HepG2 (cell line): Measurements from ENCODE around the gene DNPH1. TPM values are rescaled to one million over a fixed set of nuclear protein-coding genes. Genes with fewer than 3 reads are reported as not detected.
A peak's percentile ranks its signal among the peaks of the same experiment; 100 is the strongest.

ENCODE experiments used
- ATAC-seq: fragments of 200-7000 bp; cut with Tn5 transposase; 3 replicates; pipeline ENCODE4 v1.9.1; 2020; ENCODE audit warnings: mild to moderate bottlenecking, moderate library complexity
- BruUV-seq: library from RNA; stranded (reverse); fragments of 400-500 nt; replicated peaks from 2 replicates; lab custom pipeline; 2021; lab: Mats Ljungman, UMichigan
- CTCF ChIA-PET: fragments of 300-600 bp; formaldehyde crosslinking; extraction: SDS; loops from one replicate; lab custom pipeline; 2021; ENCODE audit warnings: low total read pairs, inconsistent platforms, low intra/inter-chr PET ratio; lab: Yijun Ruan, JAX
- POLR2A ChIA-PET: fragments of 350-600 bp; sonication (Branson Sonifier 250); formaldehyde crosslinking; loops from one replicate; lab custom pipeline; 2020; ENCODE audit warnings: antibody characterized with exemption, inconsistent platforms; lab: Yijun Ruan, JAX
- DNase-seq: peaks from one replicate; pipeline ENCODE4 v3.0.0-alpha.2; 2015; ENCODE audit warnings: low spot score
- FAIRE-seq: peaks from 3 replicates; lab custom pipeline; 2011; peaks lifted over from hg19 to GRCh38; lab: Jason Lieb, UNC
- H2AFZ ChIP-seq: one replicate; pipeline ENCODE4 v1.6.1; 2011; ENCODE audit warnings: low read length, inconsistent platforms
- H3K27ac ChIP-seq: fragments of 300-600 bp; 3 replicates; pipeline ENCODE4 v1.8.0; 2011; ENCODE audit warnings: mixed run types, mild to moderate bottlenecking, mixed read lengths, low read length, inconsistent platforms; ENCODE audit not compliant: insufficient read depth; ENCODE audit errors: extremely low read length
- H3K27me3 ChIP-seq, 2 experiments: fragments of 200-600 bp in 1 of 2; 2 replicates in 1 of 2; 3 replicates in 1 of 2; pipeline versions ENCODE4 v1.6.0 to v1.8.0; 2011; ENCODE audit warnings: low read length in 2 of 2, mild to moderate bottlenecking in 2 of 2, moderate library complexity in 2 of 2, inconsistent platforms in 1 of 2; ENCODE audit not compliant: insufficient read depth in 2 of 2, control insufficient read depth in 1 of 2
- H3K36me3 ChIP-seq, 2 experiments: fragments of 200-600 bp in 1 of 2; replicated peaks in 1 of 2; 2 replicates in 1 of 2; 3 replicates in 1 of 2; pipeline versions ENCODE4 v1.5.1 to v1.8.0; 2011; ENCODE audit warnings: low read length in 2 of 2, inconsistent platforms in 1 of 2; ENCODE audit not compliant: insufficient read depth in 2 of 2, control insufficient read depth in 1 of 2
- H3K4me1 ChIP-seq: 2 replicates; pipeline ENCODE4 v1.5.1; 2012; ENCODE audit warnings: low read length, inconsistent platforms; ENCODE audit not compliant: insufficient read depth
- H3K4me2 ChIP-seq: 2 replicates; pipeline ENCODE4 v1.6.0; 2011; ENCODE audit warnings: low read depth, low read length, inconsistent platforms
- H3K4me3 ChIP-seq, 3 experiments: fragments of 200-600 bp in 1 of 3; sonication (generic), shearing (Covaris generic) in 1 of 3; replicated peaks in 1 of 3; 2 replicates each; pipeline ENCODE4 v1.5.1; 2011 to 2016; ENCODE audit warnings: low read length in 3 of 3, inconsistent platforms in 2 of 3, low read depth in 2 of 3, mild to moderate bottlenecking in 2 of 3, control low read depth in 1 of 3, mixed read lengths in 1 of 3; ENCODE audit not compliant: insufficient read depth in 1 of 3
- H3K79me2 ChIP-seq: one replicate; pipeline ENCODE4 v1.6.1; 2011; ENCODE audit warnings: low read length, inconsistent platforms; ENCODE audit not compliant: insufficient read depth
- H3K9ac ChIP-seq: 2 replicates; pipeline ENCODE4 v1.6.0; 2011; ENCODE audit warnings: mild to moderate bottlenecking, low read depth, low read length, inconsistent platforms; ENCODE audit not compliant: insufficient read depth
- H3K9me3 ChIP-seq: 2 replicates; pipeline ENCODE4 v1.5.1; 2012; ENCODE audit warnings: mild to moderate bottlenecking, low read length
- H4K20me1 ChIP-seq: 2 replicates; pipeline ENCODE4 v1.6.0; 2011; ENCODE audit warnings: inconsistent platforms, mild to moderate bottlenecking, low read length, moderate library complexity; ENCODE audit not compliant: insufficient read depth
- MXD4 ChIP-seq: IDR thresholded peaks from 2 replicates; pipeline ENCODE4 v1.6.1; 2016; ENCODE audit warnings: mild to moderate bottlenecking, missing biosample characterization, missing genetic modification reagents
- STAG1 ChIP-seq: sonication (generic); formaldehyde crosslinking; IDR thresholded peaks from 2 replicates; pipeline ENCODE4 v1.4.0; 2020; ENCODE audit warnings: missing genetic modification reagents
- ZBTB38 ChIP-seq: sonication (generic); formaldehyde crosslinking; IDR thresholded peaks from 2 replicates; pipeline ENCODE4 v1.5.1; 2020; ENCODE audit warnings: mild to moderate bottlenecking, missing genetic modification reagents
- WGBS: methylation state at CpG from one replicate; pipeline ENCODE4 v1.1.6; 2017; ENCODE audit warnings: low lambda C conversion rate; 5-methylcytosine and 5-hydroxymethylcytosine counted together
- in situ Hi-C: cut with HindIII; loops from 2 replicates; pipeline ENCODE4 v1.10.0; 2017; ENCODE audit warnings: low pct_unique_long_range_greater_than_20kb; ENCODE audit not compliant: extremely low pct_ligation_motif_present
- intact Hi-C: fragments of 100-400 bp; cut with micrococcal nuclease; formaldehyde crosslinking; loops from one replicate; pipeline ENCODE4 v1.10.0; 2022; ENCODE audit not compliant: unreplicated experiment
- polyA plus RNA-seq, 8 experiments: library from polyadenylated mRNA; depleted of rRNA in 3 of 8; stranded (reverse) in 7 of 8; unstranded in 1 of 8; fragments of >200 nt; fragmentation: Illumina TruSeq in 4 of 8; extraction: Trizol in 4 of 8; gene quantifications; 2 replicates each; pipeline versions ENCODE4 v1.2.1 to v1.2.3, GENCODE V29; 2011 to 2016; ENCODE audit warnings: low read depth in 4 of 8, missing spikeins in 1 of 8, mixed read lengths in 1 of 8; ENCODE audit not compliant: insufficient read depth in 1 of 8
- total RNA-seq, 5 experiments: library from RNA; depleted of rRNA; stranded (reverse); fragments of >200 nt; fragmentation: Illumina TruSeq; extraction: Trizol; gene quantifications; 2 replicates each; pipeline ENCODE4 v1.2.3, GENCODE V29; 2016; ENCODE audit warnings: low read depth in 1 of 5
- TF ChIP-seq, protein P1 (sequence below): sonication (generic); formaldehyde crosslinking; IDR thresholded peaks from 2 replicates; pipeline ENCODE4 v1.5.0; 2020; ENCODE audit warnings: mild to moderate bottlenecking, missing genetic modification reagents, moderate library complexity
- TF ChIP-seq, protein P2 (sequence below): sonication (generic); formaldehyde crosslinking; IDR thresholded peaks from 2 replicates; pipeline ENCODE4 v1.9.0; 2021; ENCODE audit warnings: mild to moderate bottlenecking, missing genetic modification reagents
- TF ChIP-seq, protein P3 (sequence below): sonication (generic); formaldehyde crosslinking; IDR thresholded peaks from 2 replicates; pipeline ENCODE4 v1.4.0; 2020; ENCODE audit warnings: mild to moderate bottlenecking, missing genetic modification reagents
- TF ChIP-seq, protein P4 (sequence below): sonication (generic); formaldehyde crosslinking; IDR thresholded peaks from 2 replicates; pipeline ENCODE4 v1.8.0; 2022; ENCODE audit warnings: mild to moderate bottlenecking, missing genetic modification reagents; ENCODE audit not compliant: insufficient replicate concordance

Gene DNPH1
- total and polyA plus RNA-seq, 2 of the 13 experiments (the other 11 are each of a cell fraction or from before 2014, with no cell fraction given): 56.5 to 75.1 TPM

DNA sequence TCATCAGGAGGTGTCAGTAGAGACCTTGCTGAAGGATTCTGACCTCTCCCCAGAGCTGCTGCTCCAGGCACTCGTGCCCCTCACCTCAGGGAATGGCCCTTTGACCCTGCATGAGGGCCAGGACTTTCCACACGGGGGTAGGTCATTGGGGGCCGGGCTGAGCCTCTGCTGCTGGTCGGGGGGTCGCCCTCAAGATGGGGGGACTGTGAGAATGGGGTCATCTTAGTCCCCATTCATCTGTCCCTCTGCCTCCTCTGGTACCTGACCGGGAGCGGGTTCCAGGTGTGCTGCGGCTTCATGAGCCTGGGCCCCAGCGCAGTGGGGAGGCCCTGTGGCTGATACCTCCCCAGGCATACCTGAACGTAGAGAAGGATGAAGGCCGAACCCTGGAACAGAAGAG is 15.8 kb downstream of the DNPH1 start:
- Histone ChIP-seq H3K4me1 (no peaks in the 10 kb centered on the region), H3K27me3 (no peaks in the 10 kb centered on the region), H3K36me3 (no peaks in the 10 kb centered on the region)
- TF ChIP-seq MXD4 (CRISPR knock-in tag): no peak
- TF ChIP-seq ZBTB38: no peak
- TF ChIP-seq, protein P1, sequence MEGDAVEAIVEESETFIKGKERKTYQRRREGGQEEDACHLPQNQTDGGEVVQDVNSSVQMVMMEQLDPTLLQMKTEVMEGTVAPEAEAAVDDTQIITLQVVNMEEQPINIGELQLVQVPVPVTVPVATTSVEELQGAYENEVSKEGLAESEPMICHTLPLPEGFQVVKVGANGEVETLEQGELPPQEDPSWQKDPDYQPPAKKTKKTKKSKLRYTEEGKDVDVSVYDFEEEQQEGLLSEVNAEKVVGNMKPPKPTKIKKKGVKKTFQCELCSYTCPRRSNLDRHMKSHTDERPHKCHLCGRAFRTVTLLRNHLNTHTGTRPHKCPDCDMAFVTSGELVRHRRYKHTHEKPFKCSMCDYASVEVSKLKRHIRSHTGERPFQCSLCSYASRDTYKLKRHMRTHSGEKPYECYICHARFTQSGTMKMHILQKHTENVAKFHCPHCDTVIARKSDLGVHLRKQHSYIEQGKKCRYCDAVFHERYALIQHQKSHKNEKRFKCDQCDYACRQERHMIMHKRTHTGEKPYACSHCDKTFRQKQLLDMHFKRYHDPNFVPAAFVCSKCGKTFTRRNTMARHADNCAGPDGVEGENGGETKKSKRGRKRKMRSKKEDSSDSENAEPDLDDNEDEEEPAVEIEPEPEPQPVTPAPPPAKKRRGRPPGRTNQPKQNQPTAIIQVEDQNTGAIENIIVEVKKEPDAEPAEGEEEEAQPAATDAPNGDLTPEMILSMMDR (CRISPR knock-in tag): 0 out of 2 replicates have a peak, but pooled peaks have one; percentile 16
- TF ChIP-seq, all 625 proteins: peak for 1
- Histone ChIP-seq H3K79me2 (no peaks in the 10 kb centered on the region), H4K20me1 (no peaks in the 10 kb centered on the region), H3K27ac (no peak overlapping the region), H3K4me2 (no peak overlapping the region), H3K9me3 (no peaks in the 10 kb centered on the region), H3K9ac (no peak overlapping the region), H3K4me3 (no peak overlapping the region), H2AFZ (no peak overlapping the region)
- no TSS peak for BruUV-seq
- 76% methylated on average over 9 of the region's 11 CpGs for WGBS
- in situ Hi-C loops (no loop called here), intact Hi-C loops (no loop called here)
- ChIA-PET POLR2A (interaction anchor here (0.7 to 1.6 kb wide), 2 partner anchors 16 to 39 kb away, joined by 3 to 5 read pairs; partner anchors contain the start of gene DNPH1), CTCF (no interaction called here)
- no peak for FAIRE-seq
- no peak for DNase-seq
- no peak for ATAC-seq

DNA sequence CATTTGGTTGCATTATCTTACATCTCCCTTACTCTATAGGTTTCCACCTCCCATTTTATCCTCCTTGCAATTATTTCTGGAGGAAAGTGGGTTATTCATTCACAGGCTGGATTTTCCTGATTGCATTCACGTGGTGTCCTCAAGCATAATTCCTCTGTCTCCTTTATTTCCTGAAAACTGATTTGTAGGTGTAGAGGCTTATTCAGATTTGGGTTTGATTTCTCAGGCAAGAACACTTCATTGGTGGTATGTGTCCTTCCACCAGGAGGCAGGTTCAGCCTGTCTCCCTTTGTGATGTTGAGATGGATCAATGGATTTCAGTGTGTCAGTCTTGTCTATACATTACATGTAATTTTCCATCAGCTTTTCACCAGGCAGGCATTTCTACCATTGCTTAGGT is 17.3 kb downstream of the DNPH1 start:
- no peak overlapping the region for H3K4me3 ChIP-seq
- no TSS peak for BruUV-seq
- DNase-seq: peak; percentile 30
- 50% methylated on average over 1 of the region's 1 CpG for WGBS
- intact Hi-C loops (no loop called here), in situ Hi-C loops (no loop called here)
- no peak overlapping the region for H3K4me2 ChIP-seq
- H3K4me1 ChIP-seq: no peaks in the 10 kb centered on the region
- peak; percentile 80 for FAIRE-seq
- no peaks in the 10 kb centered on the region for H3K79me2 ChIP-seq
- no peak overlapping the region for H3K27ac ChIP-seq
- H3K36me3 ChIP-seq: no peaks in the 10 kb centered on the region
- H2AFZ ChIP-seq: no peak overlapping the region
- peak; percentile 67 for ATAC-seq
- H3K9ac ChIP-seq: no peak overlapping the region
- ChIA-PET CTCF (no interaction called here), POLR2A (interaction anchor here (0.9 kb wide), 1 partner anchor 42 kb away, joined by 3 read pairs; no protein-coding TSS in a partner anchor)
- H4K20me1 ChIP-seq: no peaks in the 10 kb centered on the region
- no peaks in the 10 kb centered on the region for H3K27me3 ChIP-seq
- H3K9me3 ChIP-seq: no peaks in the 10 kb centered on the region
- TF ChIP-seq, protein P2, sequence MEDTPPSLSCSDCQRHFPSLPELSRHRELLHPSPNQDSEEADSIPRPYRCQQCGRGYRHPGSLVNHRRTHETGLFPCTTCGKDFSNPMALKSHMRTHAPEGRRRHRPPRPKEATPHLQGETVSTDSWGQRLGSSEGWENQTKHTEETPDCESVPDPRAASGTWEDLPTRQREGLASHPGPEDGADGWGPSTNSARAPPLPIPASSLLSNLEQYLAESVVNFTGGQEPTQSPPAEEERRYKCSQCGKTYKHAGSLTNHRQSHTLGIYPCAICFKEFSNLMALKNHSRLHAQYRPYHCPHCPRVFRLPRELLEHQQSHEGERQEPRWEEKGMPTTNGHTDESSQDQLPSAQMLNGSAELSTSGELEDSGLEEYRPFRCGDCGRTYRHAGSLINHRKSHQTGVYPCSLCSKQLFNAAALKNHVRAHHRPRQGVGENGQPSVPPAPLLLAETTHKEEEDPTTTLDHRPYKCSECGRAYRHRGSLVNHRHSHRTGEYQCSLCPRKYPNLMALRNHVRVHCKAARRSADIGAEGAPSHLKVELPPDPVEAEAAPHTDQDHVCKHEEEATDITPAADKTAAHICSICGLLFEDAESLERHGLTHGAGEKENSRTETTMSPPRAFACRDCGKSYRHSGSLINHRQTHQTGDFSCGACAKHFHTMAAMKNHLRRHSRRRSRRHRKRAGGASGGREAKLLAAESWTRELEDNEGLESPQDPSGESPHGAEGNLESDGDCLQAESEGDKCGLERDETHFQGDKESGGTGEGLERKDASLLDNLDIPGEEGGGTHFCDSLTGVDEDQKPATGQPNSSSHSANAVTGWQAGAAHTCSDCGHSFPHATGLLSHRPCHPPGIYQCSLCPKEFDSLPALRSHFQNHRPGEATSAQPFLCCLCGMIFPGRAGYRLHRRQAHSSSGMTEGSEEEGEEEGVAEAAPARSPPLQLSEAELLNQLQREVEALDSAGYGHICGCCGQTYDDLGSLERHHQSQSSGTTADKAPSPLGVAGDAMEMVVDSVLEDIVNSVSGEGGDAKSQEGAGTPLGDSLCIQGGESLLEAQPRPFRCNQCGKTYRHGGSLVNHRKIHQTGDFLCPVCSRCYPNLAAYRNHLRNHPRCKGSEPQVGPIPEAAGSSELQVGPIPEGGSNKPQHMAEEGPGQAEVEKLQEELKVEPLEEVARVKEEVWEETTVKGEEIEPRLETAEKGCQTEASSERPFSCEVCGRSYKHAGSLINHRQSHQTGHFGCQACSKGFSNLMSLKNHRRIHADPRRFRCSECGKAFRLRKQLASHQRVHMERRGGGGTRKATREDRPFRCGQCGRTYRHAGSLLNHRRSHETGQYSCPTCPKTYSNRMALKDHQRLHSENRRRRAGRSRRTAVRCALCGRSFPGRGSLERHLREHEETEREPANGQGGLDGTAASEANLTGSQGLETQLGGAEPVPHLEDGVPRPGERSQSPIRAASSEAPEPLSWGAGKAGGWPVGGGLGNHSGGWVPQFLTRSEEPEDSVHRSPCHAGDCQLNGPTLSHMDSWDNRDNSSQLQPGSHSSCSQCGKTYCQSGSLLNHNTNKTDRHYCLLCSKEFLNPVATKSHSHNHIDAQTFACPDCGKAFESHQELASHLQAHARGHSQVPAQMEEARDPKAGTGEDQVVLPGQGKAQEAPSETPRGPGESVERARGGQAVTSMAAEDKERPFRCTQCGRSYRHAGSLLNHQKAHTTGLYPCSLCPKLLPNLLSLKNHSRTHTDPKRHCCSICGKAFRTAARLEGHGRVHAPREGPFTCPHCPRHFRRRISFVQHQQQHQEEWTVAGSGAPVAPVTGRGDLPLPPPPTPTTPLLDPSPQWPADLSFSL: no peak
- peak; percentile 69 for TF ChIP-seq STAG1 (CRISPR knock-in tag)
- TF ChIP-seq, protein P3, sequence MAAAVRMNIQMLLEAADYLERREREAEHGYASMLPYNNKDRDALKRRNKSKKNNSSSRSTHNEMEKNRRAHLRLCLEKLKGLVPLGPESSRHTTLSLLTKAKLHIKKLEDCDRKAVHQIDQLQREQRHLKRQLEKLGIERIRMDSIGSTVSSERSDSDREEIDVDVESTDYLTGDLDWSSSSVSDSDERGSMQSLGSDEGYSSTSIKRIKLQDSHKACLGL: no peak
- TF ChIP-seq, protein P4, sequence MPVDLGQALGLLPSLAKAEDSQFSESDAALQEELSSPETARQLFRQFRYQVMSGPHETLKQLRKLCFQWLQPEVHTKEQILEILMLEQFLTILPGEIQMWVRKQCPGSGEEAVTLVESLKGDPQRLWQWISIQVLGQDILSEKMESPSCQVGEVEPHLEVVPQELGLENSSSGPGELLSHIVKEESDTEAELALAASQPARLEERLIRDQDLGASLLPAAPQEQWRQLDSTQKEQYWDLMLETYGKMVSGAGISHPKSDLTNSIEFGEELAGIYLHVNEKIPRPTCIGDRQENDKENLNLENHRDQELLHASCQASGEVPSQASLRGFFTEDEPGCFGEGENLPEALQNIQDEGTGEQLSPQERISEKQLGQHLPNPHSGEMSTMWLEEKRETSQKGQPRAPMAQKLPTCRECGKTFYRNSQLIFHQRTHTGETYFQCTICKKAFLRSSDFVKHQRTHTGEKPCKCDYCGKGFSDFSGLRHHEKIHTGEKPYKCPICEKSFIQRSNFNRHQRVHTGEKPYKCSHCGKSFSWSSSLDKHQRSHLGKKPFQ (CRISPR knock-in tag): no peak
